Activated CD4-positive, alpha-beta T cell treated with anti-CD3 and anti-CD28 coated beads, Interleukin-2, amount 10 ng/mL, durations not matched to agents 24 days and 14 days (primary cell): ENCODE data around the gene MAPT. TPM values are rescaled to one million over a fixed set of nuclear protein-coding genes. Genes with fewer than 3 reads are reported as not detected.
"Not testable (repeated sequence)": the region's sequence is repeated elsewhere in the genome, so short reads cannot be mapped to it uniquely, and the experiment has no call there.

Experiments used
- DNase-seq: peaks from one replicate; pipeline ENCODE4 v3.0.0; 2022
- H3K27ac Mint-ChIP-seq: one replicate; pipeline ENCODE4 v1.8.0; 2022; ENCODE audit warnings: mild to moderate bottlenecking, mixed read lengths
- H3K27me3 Mint-ChIP-seq: one replicate; pipeline ENCODE4 v1.8.0; 2022; ENCODE audit warnings: mixed read lengths
- H3K36me3 Mint-ChIP-seq: one replicate; pipeline ENCODE4 v1.8.0; 2022; ENCODE audit warnings: low read depth, mild to moderate bottlenecking, mixed read lengths
- H3K4me1 Mint-ChIP-seq: one replicate; pipeline ENCODE4 v1.8.0; 2021; ENCODE audit warnings: mixed read lengths
- H3K4me3 Mint-ChIP-seq: one replicate; pipeline ENCODE4 v1.8.0; 2022; ENCODE audit warnings: mild to moderate bottlenecking, moderate library complexity, mixed read lengths
- H3K9me3 Mint-ChIP-seq: one replicate; pipeline ENCODE4 v1.8.0; 2021; ENCODE audit warnings: mixed read lengths
- intact Hi-C: fragments of 100-400 bp; cut with micrococcal nuclease; formaldehyde crosslinking; loops from one replicate; pipeline ENCODE4 v1.15.1; 2023
- total RNA-seq: library from RNA; stranded (reverse); gene quantifications from 2 replicates; pipeline ENCODE4 v1.2.3, GENCODE V29; 2022

MAPT gene
- total RNA-seq, 1 donor from 2014 or later, result 0.37 TPM

DNA sequence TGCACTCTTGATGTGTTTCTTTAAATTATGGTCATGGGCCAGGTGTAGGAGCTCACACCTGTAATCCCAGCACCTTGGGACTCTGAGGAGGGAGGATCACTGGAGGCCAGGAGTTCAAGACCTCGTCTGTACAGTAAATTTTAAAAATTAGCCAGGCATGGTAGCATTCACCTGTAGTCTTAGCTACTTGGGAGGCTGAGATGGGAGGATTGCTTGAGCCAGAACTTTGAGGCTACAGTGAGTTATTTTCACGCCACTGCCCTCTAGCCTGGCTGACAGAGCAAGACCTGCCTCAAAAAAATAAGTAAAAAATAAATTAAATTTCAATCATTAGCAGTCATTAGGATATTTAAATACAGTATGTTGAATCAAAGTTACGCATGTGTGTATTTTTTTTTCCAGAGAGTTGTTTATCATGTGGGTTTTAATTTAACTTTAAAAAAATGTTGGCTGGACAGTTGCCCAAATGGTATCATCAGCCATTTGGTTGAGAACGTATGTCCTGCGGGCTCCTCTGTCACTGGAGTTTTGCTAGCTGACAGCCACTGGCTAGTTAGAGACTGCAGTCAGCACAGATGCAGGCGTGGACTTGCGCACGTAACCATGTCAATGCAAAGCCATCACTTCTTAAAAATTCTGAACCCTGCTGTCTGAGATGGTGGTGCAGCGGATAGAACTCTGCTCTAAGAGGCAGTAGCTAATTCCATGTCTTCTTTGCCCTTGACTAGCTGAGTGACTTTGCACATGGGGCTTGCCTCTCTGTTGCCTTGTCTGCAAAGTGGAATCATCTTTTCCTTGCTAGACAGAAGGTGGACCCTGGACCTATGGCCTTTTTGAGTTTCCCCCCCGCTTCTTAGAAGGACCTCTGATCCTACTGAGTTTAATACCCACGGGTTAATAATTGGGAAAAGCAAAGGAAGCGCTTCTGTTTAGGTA lies 40.0 kb downstream of the MAPT start:
- H3K36me3 Mint-ChIP-seq, result no peaks in the 10 kb centered on the region
- no peaks in the 10 kb centered on the region for H3K4me1 Mint-ChIP-seq
- DNase-seq, result no peak
- no peak overlapping the region for H3K27ac Mint-ChIP-seq
- peaks cover 32% of the 10 kb centered on the region for H3K27me3 Mint-ChIP-seq
- intact Hi-C loops, result no loop called here
- H3K4me3 Mint-ChIP-seq, result no peak overlapping the region
- no peaks in the 10 kb centered on the region for H3K9me3 Mint-ChIP-seq

GRCh38 chr17:45935197-45935709 lies 40.9 kb downstream of the MAPT start:
- H3K27ac Mint-ChIP-seq, result no peak overlapping the region
- intact Hi-C loops, result no loop called here
- no peak for DNase-seq
- H3K9me3 Mint-ChIP-seq, result no peaks in the 10 kb centered on the region
- H3K36me3 Mint-ChIP-seq, result no peaks in the 10 kb centered on the region
- H3K4me3 Mint-ChIP-seq, result no peak overlapping the region
- no peaks in the 10 kb centered on the region for H3K4me1 Mint-ChIP-seq
- H3K27me3 Mint-ChIP-seq, result peaks cover 34% of the 10 kb centered on the region

DNA sequence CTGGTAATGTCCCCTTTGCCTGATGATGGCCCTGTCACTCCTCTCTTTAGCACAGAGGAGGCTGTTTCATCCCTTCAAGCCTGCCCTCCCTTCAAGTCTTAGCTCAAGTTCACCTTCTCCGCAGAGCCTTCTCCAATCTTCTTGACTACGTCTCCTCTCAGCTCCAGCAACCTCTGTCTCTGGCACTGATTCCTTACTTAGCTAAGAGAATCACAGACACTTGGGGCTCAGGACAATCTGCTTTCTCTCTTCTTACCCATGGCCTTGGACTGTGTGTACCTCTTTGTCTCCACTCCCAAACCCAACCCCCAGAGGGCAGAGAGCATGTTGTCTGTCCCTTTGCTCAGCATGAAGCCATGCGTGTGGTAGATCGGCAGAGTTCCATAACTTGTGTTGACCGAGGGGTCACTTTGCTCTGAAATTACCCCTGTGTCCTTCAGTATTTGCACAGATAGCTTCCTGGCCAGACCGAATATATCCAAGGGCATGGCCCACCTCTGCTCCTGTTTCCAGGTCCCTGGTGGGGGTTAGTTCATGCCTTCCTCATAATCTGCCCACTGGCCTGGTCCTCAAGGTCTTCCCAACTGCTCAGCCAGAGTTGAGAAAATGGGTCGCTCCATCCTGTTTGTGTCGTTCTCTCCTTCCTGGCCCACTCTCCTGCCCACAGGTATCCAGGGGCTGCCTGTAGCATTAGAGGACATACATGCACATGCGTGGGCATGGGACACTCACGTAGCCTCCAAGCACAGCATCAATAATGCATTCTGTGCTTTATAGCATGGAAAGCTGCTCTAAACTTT lies 41.6 kb downstream of the MAPT start:
- Mint-ChIP-seq H3K9me3 (no peaks in the 10 kb centered on the region), H3K4me3 (no peak overlapping the region), H3K4me1 (no peaks in the 10 kb centered on the region), H3K36me3 (no peaks in the 10 kb centered on the region), H3K27ac (no peak overlapping the region), H3K27me3 (peaks cover 33% of the 10 kb centered on the region)
- intact Hi-C loops, result no loop called here
- no peak for DNase-seq

GRCh38 chr17:45936610-45937009 lies 42.3 kb downstream of the MAPT start:
- Mint-ChIP-seq H3K4me1 (peaks cover under 1% of the 10 kb centered on the region), H3K27ac (no peak overlapping the region), H3K27me3 (peaks cover 34% of the 10 kb centered on the region), H3K36me3 (no peaks in the 10 kb centered on the region), H3K9me3 (no peaks in the 10 kb centered on the region), H3K4me3 (no peak overlapping the region)
- DNase-seq, result no peak
- intact Hi-C loops, result no loop called here

DNA sequence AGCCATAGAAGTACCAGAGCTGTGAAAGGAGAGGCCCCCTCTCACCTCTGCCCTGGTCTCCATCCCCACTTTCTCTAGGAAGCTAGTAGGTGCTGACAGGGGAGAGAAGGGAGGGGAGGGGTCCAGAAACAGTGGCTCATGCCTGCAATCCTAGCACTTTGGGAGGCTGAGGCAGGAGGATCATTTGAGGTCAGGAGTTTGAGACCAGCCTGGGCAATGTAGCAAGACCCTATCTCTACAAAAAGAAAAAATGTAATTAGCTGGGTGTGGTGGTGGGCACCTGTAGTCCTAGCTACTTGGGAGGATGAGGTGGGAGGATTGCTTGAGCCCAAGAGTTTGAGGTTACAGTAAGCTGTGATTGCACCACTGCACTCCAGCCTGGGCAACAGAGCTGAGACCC lies 42.8 kb downstream of the MAPT start:
- H3K9me3 Mint-ChIP-seq, H3K36me3 Mint-ChIP-seq, intact Hi-C loops, DNase-seq, H3K4me3 Mint-ChIP-seq, H3K27ac Mint-ChIP-seq, H3K4me1 Mint-ChIP-seq: not testable (repeated sequence)
- H3K27me3 Mint-ChIP-seq, result peaks cover 36% of the 10 kb centered on the region

GRCh38 chr17:45939395-45939794 lies 45.0 kb downstream of the MAPT start:
- H3K4me3 Mint-ChIP-seq, result no peak overlapping the region
- no peaks in the 10 kb centered on the region for H3K36me3 Mint-ChIP-seq
- no peak for DNase-seq
- intact Hi-C loops, result no loop called here
- no peak overlapping the region for H3K27ac Mint-ChIP-seq
- H3K9me3 Mint-ChIP-seq, result no peaks in the 10 kb centered on the region
- H3K4me1 Mint-ChIP-seq, result peaks cover 4% of the 10 kb centered on the region
- H3K27me3 Mint-ChIP-seq, result peaks cover 44% of the 10 kb centered on the region

GRCh38 chr17:45940293-45940692 lies 45.9 kb downstream of the MAPT start:
- H3K4me3 Mint-ChIP-seq, result no peak overlapping the region
- H3K27me3 Mint-ChIP-seq, result peaks cover 44% of the 10 kb centered on the region
- intact Hi-C loops, result loop anchor here (10.0 kb wide), 1 partner anchor 295 kb away; no protein-coding TSS in a partner anchor
- no peak for DNase-seq
- H3K36me3 Mint-ChIP-seq, result no peaks in the 10 kb centered on the region
- H3K4me1 Mint-ChIP-seq, result peaks cover 4% of the 10 kb centered on the region
- no peak overlapping the region for H3K27ac Mint-ChIP-seq
- H3K9me3 Mint-ChIP-seq, result no peaks in the 10 kb centered on the region

GRCh38 chr17:45940826-45941225 lies 46.5 kb downstream of the MAPT start:
- peaks cover 41% of the 10 kb centered on the region for H3K27me3 Mint-ChIP-seq
- intact Hi-C loops, result loop anchor here (10.0 kb wide), 1 partner anchor 296 kb away; no protein-coding TSS in a partner anchor
- no peaks in the 10 kb centered on the region for H3K9me3 Mint-ChIP-seq
- DNase-seq, result no peak
- H3K4me1 Mint-ChIP-seq, result peaks cover 4% of the 10 kb centered on the region
- H3K4me3 Mint-ChIP-seq, result no peak overlapping the region
- H3K36me3 Mint-ChIP-seq, result no peaks in the 10 kb centered on the region
- H3K27ac Mint-ChIP-seq, result no peak overlapping the region

- no peak overlapping the region for H3K4me3 Mint-ChIP-seq
- H3K27me3 Mint-ChIP-seq, result peaks cover 42% of the 10 kb centered on the region
- H3K36me3 Mint-ChIP-seq, result no peaks in the 10 kb centered on the region
- H3K4me1 Mint-ChIP-seq, result peaks cover 4% of the 10 kb centered on the region
- H3K27ac Mint-ChIP-seq, result no peak overlapping the region
- no peaks in the 10 kb centered on the region for H3K9me3 Mint-ChIP-seq
- intact Hi-C loops, result loop anchor here (10.0 kb wide), 1 partner anchor 297 kb away; no protein-coding TSS in a partner anchor
- DNase-seq, result no peak
These were observed 47.0 kb downstream of the MAPT start for GRCh38 chr17:45941395-45941794.

DNA sequence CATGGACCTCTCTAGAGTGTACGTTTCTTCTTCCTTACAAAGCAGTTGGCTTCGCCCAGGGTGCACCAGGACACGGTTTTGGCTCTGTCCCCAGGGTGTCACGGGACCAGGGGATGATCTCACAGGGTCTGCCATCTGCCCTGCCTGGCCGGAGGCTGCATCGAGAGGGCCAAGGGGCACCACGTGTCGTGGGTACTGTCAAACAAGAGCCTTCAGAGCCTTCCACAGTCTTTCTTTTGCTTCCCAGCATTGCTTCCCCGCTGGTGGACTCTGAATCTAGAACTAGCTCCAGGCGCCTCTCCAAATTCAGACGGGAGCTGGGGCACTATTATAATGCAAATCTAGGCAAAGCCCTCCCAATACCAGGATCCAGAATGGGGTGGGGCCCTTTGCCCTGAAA lies 47.9 kb downstream of the MAPT start:
- peaks cover 40% of the 10 kb centered on the region for H3K27me3 Mint-ChIP-seq
- no peak for DNase-seq
- intact Hi-C loops, result loop anchor here (10.0 kb wide), 1 partner anchor 297 kb away; no protein-coding TSS in a partner anchor

DNA sequence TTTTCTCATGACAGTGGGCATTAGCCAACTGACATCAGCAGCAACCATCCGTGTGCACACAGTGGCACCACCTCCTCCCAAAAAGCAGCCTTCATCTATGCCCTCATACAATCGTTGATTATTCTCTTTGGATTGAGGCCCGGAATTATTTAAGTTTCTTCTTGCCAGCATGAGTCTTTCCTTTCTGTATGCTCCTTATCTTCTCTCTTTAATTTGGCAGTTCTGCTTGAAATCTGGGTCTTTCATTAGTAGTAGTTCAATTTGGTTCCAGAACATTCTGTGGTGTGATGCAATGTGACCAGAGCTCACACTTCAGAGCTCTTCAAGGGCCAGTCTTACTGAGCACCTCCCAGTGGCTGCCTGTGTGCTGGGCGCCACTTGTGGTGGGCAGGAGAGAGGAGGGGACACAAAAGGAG lies 52.5 kb downstream of the MAPT start:
- intact Hi-C loops, result loop anchor here (10.0 kb wide), 1 partner anchor 302 kb away; no protein-coding TSS in a partner anchor
- no peaks in the 10 kb centered on the region for H3K9me3 Mint-ChIP-seq
- peaks cover 7% of the 10 kb centered on the region for H3K4me1 Mint-ChIP-seq
- no peak overlapping the region for H3K27ac Mint-ChIP-seq
- no peak for DNase-seq
- H3K36me3 Mint-ChIP-seq, result no peaks in the 10 kb centered on the region
- no peak overlapping the region for H3K4me3 Mint-ChIP-seq
- peaks cover 43% of the 10 kb centered on the region for H3K27me3 Mint-ChIP-seq

More for the DNA sequence above, 47.9 kb downstream of the MAPT start:
- H3K27ac Mint-ChIP-seq, result no peak overlapping the region
- no peak overlapping the region for H3K4me3 Mint-ChIP-seq
- no peaks in the 10 kb centered on the region for H3K9me3 Mint-ChIP-seq
- H3K4me1 Mint-ChIP-seq, result peaks cover 4% of the 10 kb centered on the region
- H3K36me3 Mint-ChIP-seq, result no peaks in the 10 kb centered on the region

DNA sequence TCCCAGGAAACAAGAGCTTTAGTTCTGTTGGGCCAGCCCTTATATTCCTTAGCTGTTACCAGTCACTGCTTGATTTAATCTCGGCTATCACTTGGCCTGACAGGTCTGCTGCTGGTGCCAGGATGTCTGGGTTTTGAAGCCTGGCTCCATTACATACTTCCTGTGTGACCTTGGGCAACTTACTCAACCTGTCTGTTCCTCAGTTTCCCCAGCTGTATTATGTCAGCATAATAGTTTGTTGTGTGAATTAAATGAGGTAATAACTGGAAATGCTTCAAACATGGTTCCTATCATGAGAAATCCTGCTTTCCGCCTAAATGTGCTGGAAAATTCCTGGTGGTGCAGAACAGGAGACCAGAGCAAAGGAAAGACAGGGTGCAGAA lies 54.1 kb downstream of the MAPT start:
- DNase-seq, result no peak
- H3K4me1 Mint-ChIP-seq, result peaks cover 7% of the 10 kb centered on the region
- H3K9me3 Mint-ChIP-seq, result no peaks in the 10 kb centered on the region
- no peaks in the 10 kb centered on the region for H3K36me3 Mint-ChIP-seq
- H3K27me3 Mint-ChIP-seq, result peaks cover 38% of the 10 kb centered on the region
- intact Hi-C loops, result loop anchor here (10.0 kb wide), 1 partner anchor 304 kb away; no protein-coding TSS in a partner anchor
- H3K4me3 Mint-ChIP-seq, result no peak overlapping the region
- H3K27ac Mint-ChIP-seq, result no peak overlapping the region

GRCh38 chr17:45948881-45949624 lies 54.7 kb downstream of the MAPT start:
- Mint-ChIP-seq H3K27me3 (peaks cover 33% of the 10 kb centered on the region), H3K27ac (no peak overlapping the region), H3K36me3 (no peaks in the 10 kb centered on the region), H3K4me1 (peaks cover 5% of the 10 kb centered on the region), H3K4me3 (peak overlapping the region; percentile 68), H3K9me3 (no peaks in the 10 kb centered on the region)
- intact Hi-C loops, result loop anchor here (10.0 kb wide), 1 partner anchor 304 kb away; no protein-coding TSS in a partner anchor
- DNase-seq, result peak; percentile 87
